ENCODE results near the gene SSR2.
"Not testable (repeated sequence)": the region's sequence is repeated elsewhere in the genome, so short reads cannot be mapped to it uniquely, and the experiment has no call there.

SSR2 gene

DNA sequence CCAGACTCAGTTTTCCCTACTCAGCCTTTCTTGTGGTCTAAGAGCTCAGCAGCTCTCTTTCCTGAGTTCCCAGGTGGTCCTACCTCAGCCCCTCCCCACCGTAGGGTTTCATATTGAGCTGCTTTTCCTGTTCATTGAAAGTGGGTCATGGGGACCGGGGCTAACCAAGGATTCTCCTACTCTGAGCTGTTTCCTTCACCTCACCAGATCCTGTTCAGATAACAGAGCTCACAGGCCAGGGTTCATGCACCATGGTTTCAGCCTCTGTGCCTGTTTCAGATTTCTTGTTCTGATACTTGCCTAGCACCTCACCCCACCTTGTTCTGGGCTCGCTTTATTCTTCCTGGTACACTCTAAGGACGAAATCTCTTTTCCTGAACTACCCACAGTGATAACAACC, 24.3 kb upstream of the SSR2 start:
- DNase-seq, result no peak

DNA sequence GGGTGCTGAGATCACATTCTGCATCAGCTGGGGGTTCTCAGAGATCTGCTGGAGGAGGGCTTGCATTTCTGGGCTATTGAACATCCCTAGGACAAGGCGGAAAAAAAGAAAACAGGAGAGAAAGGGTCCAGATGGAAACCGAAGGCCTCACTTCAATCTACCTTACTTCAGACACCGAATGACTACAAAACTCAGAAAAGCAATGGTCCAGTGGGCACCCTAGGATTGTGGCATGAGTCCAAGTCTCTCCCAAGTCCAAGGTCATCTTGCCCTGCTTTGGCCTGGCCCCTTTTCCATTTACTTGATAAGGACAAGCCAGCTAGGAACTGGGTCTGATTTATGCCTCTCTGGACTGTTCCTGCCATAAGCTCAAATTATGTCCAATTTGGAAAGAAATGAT, 22.1 kb upstream of the SSR2 start:
- DNase-seq, result no peak

DNA sequence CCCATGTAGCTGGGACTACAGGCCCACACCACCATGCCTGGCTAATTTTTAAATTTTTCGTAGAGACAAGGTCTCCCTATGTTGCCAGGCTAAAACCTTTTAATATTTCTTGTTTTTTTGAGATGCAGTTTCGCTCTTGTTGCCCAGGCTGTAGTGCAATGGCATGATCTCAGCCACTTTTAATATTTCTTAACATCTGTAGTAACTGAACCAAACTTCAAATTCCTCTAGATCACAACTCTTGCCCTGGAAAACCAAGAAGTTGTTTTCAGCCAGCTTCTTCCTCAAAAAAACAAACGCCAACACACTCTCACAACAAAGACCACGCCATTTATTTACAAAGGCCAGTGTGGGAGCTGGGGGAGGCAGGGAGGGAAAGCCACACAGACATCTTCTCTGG, 14.2 kb upstream of the SSR2 start:
- DNase-seq, result not testable (repeated sequence)

DNA sequence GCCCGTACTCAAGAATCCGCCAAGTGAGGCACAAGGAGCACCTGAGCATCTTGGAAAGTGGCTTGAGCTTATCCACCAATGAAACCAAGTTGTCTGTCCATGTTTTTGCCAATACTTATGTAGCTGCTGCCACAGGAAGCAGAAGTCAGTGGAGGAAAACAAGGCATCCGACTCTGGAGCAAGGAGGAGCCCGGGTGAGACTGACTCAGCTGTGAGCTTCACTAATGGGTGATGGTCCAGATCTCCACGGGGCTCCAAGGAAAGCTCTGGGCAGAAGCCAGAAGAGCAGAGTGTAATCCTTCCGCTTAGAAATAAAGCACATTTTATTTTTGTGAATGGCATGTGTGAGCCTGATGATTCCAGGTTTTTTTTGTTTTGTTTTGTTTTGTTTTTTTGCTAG, 12.3 kb upstream of the SSR2 start:
- no peak for DNase-seq

DNA sequence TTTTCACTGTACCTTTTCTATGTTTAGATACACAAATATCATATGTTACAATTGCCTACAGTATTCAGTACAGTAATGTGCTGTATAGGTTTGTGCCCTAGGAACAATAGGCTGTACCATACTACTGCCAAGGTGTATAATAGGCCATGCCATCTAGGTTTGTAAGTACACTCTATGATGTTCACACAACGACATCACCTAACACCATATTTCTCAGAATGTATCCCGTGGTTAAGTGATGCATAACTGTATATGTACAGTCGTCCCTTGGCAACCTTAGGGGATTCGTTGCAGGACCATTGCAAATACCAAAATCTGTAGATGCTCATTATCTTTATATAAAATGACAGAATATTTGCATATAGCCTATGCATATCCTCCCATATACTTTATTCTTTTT, 5.8 kb upstream of the SSR2 start:
- DNase-seq, result no peak

DNA sequence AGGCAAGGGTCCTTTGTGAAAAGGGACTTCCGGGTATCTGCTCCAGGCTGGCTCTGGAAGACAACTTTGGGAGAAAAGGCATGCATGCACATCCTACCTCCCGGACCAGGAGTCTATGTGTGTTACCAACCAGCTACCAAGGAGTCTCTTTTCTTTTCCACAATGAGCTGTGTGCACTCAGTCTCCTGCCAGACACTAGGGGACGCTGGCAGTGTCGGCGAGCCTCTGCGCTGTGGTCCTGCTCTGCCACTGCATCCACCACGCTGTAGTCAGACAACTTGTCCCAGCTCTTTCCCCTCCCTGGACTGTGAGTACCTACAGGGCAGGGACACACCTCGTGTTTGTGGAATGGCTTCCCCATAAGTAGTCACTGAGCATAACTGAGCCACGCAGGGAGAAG, 5.1 kb upstream of the SSR2 start:
- DNase-seq, result no peak

DNA sequence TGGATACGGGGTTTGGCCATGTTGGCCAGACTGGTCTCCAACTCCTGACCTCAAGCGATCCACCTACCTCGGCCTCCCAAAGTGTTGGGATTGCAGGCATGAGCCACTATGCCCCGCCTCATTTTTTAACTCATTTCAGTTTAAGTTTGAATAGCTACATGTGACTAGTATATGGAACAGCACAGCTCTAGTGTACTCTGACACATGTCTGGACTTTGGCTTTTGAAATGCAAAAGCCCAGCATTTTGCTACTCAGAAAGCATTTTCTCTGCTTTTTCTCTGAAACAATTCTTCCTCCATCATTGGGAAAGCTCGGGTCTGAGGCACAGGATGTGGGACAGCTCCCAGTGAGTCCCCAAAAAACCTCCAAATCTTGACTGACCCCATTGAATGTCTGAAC, 4.0 kb upstream of the SSR2 start:
- no peak for DNase-seq

DNA sequence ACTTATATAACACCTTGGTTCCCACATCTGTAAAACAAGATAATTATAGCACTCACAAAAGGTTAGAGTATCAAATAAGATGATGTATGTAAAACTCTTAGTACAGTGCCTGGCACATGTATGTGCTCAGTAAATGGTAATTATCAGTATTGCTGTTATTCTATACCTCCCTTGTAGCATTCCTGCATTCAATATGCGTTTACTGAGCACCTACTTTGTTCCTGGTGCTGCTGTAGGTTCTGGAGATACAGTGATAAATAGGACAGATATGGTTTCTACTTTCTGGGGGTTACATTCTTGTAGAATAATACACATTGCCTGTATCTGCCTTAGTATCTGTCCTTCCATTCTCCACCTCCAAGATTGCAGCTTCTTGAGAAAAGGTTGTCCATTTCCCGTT, 1.2 kb upstream of the SSR2 start:
- DNase-seq, result no peak

DNA sequence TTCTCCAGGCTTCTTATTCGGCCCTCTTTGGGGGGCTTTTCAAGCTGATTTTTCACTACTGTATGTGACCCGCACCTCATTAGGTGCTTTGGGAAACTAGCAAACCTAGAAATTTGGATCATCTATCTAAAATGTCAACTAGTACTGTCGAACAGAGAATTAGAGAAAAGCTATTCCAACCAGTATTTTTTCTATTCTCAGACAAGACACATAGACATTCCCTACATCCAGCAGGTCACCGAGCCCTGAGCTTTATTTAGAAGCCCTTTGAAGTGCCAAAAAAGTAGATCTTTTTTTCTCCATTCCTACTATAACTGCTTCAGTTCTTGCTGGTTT, 310 bp upstream of the SSR2 start:
- DNase-seq, result no peak

DNA sequence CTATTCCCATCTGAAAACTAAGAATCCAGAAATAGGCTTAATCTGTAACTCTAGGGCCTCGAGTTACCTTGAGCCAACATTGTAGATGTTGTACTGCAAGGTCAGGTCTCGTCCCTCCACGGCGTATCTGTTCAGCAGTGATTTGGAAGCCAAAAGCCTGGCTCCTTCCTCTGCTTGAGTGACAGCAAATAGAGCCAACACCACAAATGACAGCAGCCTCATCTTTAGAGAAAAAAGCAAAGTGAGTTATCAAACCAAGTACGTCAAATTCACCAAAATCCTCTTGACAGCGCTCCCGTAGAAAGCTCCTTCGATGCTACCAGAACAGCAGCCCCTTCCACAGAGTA, 832 bp downstream of the SSR2 start:
- DNase-seq, result no peak

DNA sequence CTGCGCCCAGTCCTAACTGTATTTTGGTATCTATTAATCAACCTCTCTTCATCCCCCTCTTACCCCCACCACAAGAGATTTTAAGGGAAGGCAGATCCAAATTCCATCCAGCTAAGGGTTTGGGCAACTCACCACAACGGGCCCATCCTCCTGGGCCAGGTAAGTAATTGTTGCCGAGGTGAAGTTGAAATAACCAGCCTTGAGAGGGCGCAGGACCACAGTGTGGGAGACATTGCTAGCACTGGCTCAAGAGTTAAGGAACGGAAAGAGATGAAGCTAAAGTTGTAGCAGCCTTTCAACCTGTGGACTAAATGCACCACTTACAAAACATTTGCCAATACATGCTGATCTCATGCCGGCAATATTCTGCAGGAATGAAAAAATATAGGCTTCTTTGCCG, 5.9 kb downstream of the SSR2 start:
- DNase-seq, result no peak

DNA sequence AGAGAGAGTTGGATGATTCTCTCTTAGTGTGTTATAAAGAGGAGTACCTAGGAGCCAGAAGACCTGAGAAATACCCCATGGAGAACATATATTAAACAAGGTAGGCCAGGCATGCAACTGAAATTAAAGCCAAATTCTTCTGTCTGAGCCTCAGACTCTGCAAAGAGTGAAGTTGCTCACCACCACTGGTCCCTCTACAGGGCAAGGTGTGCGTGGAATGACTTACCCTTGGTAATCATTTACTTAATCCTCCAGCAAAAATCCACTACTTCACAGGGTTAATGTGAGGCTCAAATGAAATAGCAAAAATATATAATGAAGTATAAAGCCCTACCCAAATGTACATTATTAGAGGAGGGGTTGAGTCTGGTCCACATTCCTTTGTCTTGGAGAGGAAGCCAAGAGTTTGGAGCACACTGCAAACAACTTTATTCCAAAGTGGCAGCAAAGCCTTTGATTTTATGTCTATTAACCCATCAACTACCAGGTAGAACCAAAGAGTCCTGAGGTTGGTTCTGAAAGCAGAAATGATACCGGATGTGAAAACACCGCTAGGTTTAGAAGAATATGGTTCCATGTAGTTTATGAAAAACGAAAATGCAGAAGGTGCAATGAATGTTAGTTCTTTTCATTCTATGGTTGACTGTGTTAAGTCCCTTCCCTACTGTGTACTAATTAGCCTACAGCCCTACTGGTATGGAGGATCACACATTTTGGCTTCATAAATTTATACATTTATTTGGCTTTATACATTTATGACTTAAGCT, 8.5 kb downstream of the SSR2 start:
- DNase-seq, result no peak

DNA sequence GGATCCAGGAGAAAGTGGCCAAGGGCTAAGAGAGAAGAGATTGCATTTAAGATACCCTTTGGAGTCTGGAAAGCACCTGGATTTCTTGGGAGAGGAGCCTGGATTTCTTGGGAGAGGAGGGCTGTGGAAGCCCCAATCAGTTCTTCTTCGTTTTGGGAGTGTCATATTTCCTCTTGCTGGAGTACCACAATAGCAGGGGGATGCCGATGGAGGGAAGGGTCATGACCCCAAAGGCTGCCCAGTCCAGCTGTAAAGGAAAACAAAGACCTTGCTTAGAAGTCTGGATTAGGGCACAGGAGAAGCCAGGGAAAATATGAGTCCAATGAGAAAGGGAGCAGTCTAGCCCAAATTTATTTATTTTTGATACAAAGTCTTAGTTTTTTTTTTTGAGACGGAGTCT, 11.3 kb downstream of the SSR2 start:
- DNase-seq, result no peak

DNA sequence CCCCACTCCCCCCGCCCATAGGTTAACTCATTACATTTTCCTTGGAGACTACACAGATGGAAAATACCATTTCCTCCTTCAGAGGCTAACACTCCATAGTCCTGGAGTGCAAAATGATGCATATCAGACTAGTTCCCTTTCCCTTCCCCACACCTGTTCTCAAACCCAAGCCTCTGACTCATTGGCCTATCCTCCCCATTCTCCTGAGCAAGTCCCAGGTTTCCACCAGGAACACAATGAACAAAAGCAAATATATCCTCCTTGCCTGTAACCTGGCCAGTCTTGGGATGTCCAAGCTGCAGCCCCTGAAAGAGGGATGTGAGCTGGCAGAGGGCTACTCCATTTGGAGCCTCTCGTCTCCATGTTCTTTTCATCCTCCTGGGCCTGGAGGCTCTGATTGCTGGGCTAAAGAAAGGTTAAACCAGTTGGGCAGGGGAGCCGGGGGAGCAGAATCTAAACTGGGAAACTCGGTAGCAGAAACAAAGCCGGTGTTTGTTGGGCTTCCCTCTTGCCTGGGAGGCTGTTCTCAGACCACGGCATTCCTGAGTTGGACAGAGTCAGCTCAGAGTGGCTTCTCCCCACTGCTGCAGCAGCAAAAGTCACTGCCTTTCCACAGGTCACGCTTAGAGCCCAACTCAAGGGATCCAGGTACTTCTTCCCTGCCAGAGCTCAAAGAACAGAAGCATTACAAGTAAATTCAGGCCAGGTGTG, 13.9 kb downstream of the SSR2 start:
- DNase-seq, result no peak

DNA sequence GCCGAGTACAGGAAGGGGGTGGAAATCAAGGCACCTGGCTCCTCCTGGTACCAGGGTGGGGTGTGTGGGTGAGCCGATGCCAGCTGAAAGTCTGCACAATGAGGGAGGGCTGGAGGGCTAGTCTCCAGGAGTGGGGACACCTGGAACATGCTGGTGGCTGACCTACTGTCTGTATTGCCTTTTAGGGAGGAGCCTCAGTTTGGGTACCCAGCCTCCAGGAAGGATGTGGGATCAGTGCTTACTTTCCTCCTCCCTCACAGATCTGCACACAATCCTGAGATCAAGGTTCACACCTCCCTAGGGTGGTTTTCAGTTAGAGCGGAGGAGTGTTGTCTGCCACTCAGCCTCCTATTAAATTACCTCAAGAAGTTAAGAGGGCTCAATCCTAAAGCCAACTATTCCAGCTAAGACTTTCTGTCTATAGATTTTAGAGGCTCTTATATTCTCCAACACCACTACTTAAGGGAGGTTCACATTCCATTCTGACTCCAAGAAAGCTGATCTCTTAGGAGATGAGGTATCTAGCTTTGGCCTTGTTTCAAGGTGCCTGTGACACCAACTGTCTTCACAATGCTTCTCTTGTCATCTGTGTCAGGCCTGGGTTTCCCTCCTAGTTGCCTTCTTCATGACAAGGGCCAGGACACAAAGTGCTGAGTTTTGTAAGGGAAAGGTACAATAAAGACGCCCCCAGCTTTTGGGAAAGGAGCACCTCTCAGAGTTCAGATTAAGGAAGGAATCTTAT, 15.7 kb downstream of the SSR2 start:
- no peak for DNase-seq

DNA sequence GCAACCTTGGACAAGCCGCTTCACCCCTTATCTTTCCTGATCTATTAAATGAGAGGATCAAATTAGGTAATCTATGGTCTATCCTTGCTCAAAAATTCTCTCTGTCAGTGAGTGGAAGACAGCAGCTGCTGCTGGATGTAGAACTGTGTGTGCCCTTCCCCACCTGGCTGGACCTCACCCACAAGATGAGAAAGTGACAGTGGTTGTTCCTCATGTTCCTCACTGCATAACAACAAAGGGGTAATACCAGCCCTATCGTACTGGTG, 16.9 kb downstream of the SSR2 start:
- no peak for DNase-seq

DNA sequence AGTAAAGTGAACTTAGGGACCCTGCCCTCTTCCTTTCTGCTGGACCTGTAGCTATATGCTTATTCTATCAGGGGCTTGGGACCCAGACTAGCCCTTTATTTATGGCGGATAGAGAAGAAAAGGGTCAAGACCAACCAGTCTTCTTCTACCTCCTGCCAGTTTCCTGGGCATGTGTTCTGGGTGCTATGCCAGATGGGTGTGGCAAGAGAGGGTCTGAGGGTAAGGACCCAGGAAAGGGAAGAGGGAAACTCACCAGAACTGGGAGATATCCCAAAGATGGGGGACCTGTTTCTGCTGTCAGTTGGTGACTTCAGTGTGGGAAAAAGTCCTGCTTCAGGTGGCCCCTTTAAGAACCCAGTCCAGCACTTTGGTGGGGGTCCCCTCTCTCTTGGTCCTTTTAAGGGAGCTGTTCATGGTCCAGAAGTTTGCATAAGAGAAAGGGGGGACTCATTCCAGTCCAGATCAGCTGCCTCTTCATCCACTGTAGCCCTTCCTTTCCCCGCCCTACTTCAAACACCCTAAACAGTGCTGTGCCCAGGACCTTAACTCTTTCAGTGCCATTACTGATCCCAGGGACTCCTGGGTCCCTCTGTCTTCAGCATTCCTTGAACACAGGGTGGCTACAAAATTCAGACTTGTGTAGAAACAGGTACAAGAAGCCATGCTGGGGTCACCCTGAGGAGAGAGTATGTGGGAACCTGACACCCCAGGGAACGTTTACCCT, 18.4 kb downstream of the SSR2 start:
- DNase-seq, result no peak

DNA sequence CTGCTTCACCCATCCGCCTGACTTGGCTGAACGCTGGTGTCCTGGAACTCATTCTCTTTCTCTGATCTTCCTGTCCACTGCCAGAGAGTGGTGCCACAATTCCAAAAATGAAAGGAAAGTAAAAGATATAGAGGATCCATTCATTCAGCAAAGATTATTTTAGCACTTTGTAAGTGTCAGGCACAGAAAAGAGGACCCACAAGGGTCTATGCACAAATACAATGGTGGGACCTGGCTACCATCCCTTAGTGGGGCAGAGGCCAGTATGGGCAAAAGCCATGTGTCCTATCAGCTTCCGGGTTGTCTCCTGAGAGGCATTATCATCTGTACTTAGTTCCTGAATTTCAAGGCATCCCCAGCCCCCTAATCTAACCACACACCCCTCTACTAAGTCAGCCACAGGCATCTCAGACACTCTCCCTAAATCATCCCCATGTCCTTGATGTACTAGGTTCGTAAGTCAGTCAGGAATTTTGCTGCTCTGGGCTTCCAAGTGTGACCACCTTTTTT, 19.0 kb downstream of the SSR2 start:
- DNase-seq, result no peak

DNA sequence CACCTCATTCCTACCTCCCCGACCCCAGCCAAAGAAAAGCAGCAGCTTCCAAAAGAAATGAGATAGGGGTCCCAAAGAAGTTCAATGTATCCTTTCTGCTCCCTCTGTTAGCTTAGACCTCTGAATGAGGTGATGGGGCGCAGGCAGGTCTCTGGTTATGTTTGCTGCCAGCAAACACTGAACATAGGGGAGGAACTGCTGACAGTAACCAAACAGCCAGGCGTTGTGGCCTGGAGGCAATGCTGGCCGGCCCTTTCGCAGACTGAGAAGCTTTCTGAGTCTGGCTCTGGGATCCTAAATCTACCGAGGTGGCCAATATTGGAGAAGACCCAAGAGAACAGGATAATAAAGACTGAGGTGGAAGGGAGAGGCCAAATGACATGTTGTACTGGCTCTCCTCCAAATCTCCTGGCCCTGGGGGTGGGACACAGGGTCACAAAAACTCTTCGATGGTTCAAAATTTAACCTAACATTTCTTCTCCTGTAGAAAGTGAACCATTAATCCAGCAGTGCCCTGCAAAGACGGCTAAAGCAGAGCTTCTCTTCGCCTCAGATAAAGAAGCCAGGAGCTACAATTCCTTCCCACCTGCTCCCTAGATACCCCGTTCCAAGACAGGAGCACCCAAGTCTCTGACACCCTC, 19.6 kb downstream of the SSR2 start:
- DNase-seq, result no peak

DNA sequence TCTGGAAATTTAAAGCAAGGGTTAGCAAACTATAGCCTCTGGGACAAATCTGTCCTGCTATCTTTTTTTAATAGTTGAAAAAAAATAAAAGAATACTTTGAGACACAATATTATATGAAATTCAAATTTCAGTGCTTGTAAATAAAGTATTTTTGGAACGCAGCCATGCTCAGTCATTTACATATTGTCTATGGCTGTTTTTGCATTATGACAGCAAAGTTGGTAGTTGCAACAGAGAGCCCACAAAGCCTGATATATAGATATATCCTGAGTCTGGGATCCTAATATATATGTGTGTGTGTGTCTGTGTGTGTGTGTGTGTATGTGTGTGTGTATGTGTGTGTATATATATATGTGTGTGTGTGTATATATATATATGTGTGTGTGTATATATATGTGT, 20.8 kb downstream of the SSR2 start:
- DNase-seq, result no peak

DNA sequence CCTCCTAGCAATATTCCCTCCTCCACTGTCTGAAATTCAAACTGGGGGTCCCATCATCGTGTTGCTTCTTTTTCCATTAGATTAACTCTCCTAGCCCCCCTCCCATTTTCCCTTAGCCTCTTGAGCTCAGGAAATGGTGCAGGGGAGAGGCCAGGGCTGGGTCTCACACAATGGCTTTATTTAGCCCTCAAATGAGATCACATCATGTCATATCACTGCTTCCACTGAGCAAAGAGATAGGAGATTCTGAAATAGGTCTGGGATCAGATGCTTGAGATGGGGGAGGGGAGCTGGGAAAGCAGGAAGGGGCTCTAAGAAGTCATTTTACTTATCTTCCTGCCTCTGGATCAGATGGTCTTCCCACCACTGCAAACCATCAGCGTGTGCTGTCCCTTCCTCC, 24.6 kb downstream of the SSR2 start:
- no peak for DNase-seq

DNA sequence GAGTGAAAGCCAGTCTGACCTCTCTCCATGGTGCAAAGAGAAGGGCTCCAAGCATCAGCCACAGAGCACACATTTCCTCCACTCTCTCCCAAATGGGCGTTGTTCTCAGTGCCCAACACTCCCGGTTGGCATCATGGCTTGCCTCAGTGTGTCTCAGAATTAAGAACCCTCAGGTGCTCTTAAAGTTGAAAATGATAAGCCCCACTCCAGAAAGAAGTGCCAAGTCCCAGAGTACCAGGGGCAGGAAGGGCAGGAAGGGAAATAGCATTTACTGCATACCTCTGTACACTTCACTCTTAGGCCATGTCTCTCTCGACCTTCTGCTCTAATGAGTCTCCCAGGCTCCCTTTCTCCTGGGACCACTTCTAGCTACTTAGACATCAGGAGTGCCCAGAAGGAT, 27.2 kb downstream of the SSR2 start:
- no peak for DNase-seq

DNA sequence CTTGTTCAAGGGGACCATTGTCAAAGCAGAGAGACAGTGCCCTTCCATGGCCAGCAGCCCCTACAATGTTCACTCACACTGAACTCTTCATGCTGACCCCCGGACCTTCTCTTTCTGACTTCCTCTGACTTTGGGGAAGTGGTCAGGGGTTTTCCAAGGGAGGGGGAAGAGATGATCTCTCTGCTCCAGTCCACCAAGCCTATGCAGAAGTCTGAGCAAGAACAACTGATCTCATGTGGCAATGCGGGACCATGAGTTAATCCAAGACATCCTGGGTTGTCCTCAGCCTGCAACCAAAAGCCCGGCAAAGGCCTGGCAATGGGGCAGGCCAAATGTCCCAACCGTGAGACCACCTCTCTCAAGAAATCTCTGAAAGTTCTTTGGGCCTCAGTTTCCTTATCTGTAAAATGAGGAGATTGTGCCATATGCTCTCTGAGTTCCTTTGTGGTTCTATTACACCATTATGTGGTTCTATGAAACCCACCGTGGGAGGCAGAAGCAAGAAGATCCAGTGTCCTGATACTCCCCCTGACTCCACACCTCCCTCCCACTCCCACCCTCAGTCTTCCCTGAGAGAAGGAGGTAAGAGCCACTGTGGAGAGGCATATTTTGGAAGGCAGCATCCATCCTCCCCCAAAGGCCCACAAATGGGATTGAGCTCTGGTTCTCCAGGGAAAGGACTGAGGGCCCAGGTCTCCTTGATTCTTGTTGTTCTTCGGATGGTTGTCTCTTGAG, 30.6 kb downstream of the SSR2 start:
- DNase-seq, result no peak

All from cerebellar nuclear complex (tissue), 1 donor.